Left lung (tissue), 10 donors: ENCODE measurements around the gene GRIK5. TPM values are rescaled to one million over a fixed set of nuclear protein-coding genes. Genes with fewer than 3 reads are reported as not detected.
"Not testable (repeated sequence)": the region's sequence is repeated elsewhere in the genome, so short reads cannot be mapped to it uniquely, and the experiment has no call there.

Experiments used
- ATAC-seq: fragments of 200-7000 bp; cut with Tn5 transposase; one replicate; pipeline ENCODE4 v1.9.1; 2020; ENCODE audit warnings: moderate library complexity
- DNase-seq, 4 donors: peaks; one replicate each; pipeline ENCODE4 v3.0.0-alpha.2; 2013 to 2020
- H3K27ac ChIP-seq, 2 donors: fragments of 200-600 bp; sonication (generic) in 1 of 2; one replicate each; pipeline versions ENCODE4 v1.5.0 to v1.8.0; 2020 to 2021
- H3K27me3 ChIP-seq, 2 donors: fragments of 200-600 bp; sonication (generic) in 1 of 2; one replicate each; pipeline versions ENCODE4 v1.5.0 to v1.8.0; 2020 to 2021
- H3K36me3 ChIP-seq, 2 donors: fragments of 200-600 bp; sonication (generic) in 1 of 2; one replicate each; pipeline versions ENCODE4 v1.5.0 to v1.8.0; 2020 to 2021
- H3K4me1 ChIP-seq, 2 donors: fragments of 200-600 bp; one replicate each; pipeline ENCODE4 v1.8.0; 2021
- H3K4me3 ChIP-seq, 2 donors: fragments of 200-600 bp; sonication (generic) in 1 of 2; one replicate each; pipeline versions ENCODE4 v1.5.0 to v1.8.0; 2020 to 2021; ENCODE audit warnings: mild to moderate bottlenecking in 1 of 2
- H3K9me3 ChIP-seq, 2 donors: fragments of 200-600 bp; sonication (generic) in 1 of 2; one replicate each; pipeline versions ENCODE4 v1.5.0 to v1.8.0; 2020 to 2021
- intact Hi-C, 2 donors: fragments of 100-400 bp; cut with DNase I; formaldehyde crosslinking; loops; one replicate each; pipeline versions ENCODE4 v1.11.2 to v1.14.2; 2022
- polyA plus RNA-seq, 6 donors: library from polyadenylated mRNA; unstranded; fragments of 120-200 nt; gene quantifications; one replicate each; pipeline ENCODE4 v1.2.1, GENCODE V29; 2013; ENCODE audit not compliant: insufficient read length in 6 of 6
- total RNA-seq, 2 donors: library from RNA; stranded (reverse); fragmentation: NEBNext Ultra II Directional; extraction: Animal tissue kit (Norgen Biotek cat#: 25700); gene quantifications; one replicate each; pipeline ENCODE4 v1.2.1, GENCODE V29; 2021
- TF ChIP-seq, protein P1 (sequence below), 2 donors: fragments of 200-600 bp; sonication (generic) in 1 of 2; IDR thresholded peaks; one replicate each; pipeline versions ENCODE4 v1.5.0 to v1.8.0; 2021; ENCODE audit warnings: antibody characterized with exemption in 2 of 2
- donor health status: DM: no; HTN: yes; CAD: no.
- donor health status: DM: no; HTN: no; CAD: no.

The GRIK5 gene
- total and polyA plus RNA-seq, 8 donors = 0.29 to 11.6 (median 4.6) TPM

DNA sequence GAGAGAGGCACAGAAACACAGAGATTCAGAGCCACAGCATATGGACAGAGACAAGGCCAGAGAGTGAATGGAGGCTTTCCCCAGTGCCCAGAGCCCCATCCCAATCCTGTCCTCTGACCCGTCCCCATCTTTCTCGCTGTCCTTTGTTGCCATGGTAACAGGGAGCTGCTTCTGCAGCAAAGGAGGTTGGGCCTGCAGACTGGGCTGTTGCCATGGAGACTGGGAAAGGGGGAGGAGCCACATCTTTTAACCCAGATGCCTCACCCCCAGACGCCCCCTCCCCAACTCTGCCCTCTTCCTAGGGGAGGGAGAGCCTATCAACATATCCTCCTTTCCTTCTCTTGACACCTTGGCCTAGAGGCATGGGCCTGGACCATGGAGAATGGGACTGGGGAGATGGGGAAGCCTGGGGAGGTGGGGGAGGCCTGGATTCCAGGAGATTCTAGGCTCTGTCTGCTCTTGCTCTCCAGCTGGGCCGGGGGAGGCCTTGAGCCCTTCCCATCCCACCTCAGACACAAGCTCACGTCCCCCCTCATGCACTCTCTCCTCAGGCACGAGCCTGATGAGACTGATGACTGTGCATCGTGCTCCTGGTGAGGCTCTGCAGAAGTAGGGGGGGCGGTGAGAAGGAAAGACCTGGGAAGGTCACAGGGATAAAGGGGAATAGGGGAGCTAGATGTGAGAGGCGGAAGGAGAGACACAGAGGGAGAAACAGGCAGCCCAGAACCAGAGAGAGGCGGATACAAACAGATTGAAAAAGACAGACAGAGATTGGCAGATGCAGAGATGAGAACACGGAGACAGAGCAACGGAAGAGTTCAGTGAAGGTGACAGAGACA, 73.8 kb downstream of the GRIK5 start:
- intact Hi-C loops = no loop called here
- TF ChIP-seq, protein P1, sequence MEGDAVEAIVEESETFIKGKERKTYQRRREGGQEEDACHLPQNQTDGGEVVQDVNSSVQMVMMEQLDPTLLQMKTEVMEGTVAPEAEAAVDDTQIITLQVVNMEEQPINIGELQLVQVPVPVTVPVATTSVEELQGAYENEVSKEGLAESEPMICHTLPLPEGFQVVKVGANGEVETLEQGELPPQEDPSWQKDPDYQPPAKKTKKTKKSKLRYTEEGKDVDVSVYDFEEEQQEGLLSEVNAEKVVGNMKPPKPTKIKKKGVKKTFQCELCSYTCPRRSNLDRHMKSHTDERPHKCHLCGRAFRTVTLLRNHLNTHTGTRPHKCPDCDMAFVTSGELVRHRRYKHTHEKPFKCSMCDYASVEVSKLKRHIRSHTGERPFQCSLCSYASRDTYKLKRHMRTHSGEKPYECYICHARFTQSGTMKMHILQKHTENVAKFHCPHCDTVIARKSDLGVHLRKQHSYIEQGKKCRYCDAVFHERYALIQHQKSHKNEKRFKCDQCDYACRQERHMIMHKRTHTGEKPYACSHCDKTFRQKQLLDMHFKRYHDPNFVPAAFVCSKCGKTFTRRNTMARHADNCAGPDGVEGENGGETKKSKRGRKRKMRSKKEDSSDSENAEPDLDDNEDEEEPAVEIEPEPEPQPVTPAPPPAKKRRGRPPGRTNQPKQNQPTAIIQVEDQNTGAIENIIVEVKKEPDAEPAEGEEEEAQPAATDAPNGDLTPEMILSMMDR (IDR thresholded peaks at IDR 0.05) = no peak
- peaks cover 0 to 13% of the 10 kb centered on the region in 2 donors for H3K4me1 ChIP-seq
- no peak overlapping the region for H3K4me3 ChIP-seq
- no peaks in the 10 kb centered on the region for H3K36me3 ChIP-seq
- DNase-seq (peak in 1 of 4 donors; percentile 30), ATAC-seq (no peak)
- peaks cover 44 to 100% of the 10 kb centered on the region in 2 donors for H3K27me3 ChIP-seq
- no peak overlapping the region for H3K27ac ChIP-seq
- H3K9me3 ChIP-seq = no peaks in the 10 kb centered on the region

GRCh38 chr19:41994994-41995958, 74.7 kb downstream of the GRIK5 start:
- H3K27ac ChIP-seq = no peak overlapping the region
- ATAC-seq (no peak), DNase-seq (peak in 1 of 4 donors; percentile 32)
- intact Hi-C loops = no loop called here
- no peak overlapping the region for H3K4me3 ChIP-seq
- no peaks in the 10 kb centered on the region for H3K9me3 ChIP-seq
- TF ChIP-seq, protein P1 (IDR thresholded peaks at IDR 0.05) = no peak
- peaks cover 44 to 100% of the 10 kb centered on the region in 2 donors for H3K27me3 ChIP-seq
- H3K36me3 ChIP-seq = no peaks in the 10 kb centered on the region
- peaks cover 0 to 13% of the 10 kb centered on the region in 2 donors for H3K4me1 ChIP-seq

GRCh38 chr19:41994521-41994971, 75.5 kb downstream of the GRIK5 start:
- peak overlapping the region in 1 of 2 donors; percentile 45 for H3K4me3 ChIP-seq
- TF ChIP-seq, protein P1 (IDR thresholded peaks at IDR 0.05) = no peak
- intact Hi-C loops = no loop called here
- no peak overlapping the region for H3K27ac ChIP-seq
- H3K9me3 ChIP-seq = no peaks in the 10 kb centered on the region
- ATAC-seq = no peak
- H3K27me3 ChIP-seq = peaks cover 40 to 99% of the 10 kb centered on the region in 2 donors
- DNase-seq = peak in 1 of 4 donors; percentile 6
- no peaks in the 10 kb centered on the region for H3K36me3 ChIP-seq
- H3K4me1 ChIP-seq = peaks cover 0 to 13% of the 10 kb centered on the region in 2 donors

DNA sequence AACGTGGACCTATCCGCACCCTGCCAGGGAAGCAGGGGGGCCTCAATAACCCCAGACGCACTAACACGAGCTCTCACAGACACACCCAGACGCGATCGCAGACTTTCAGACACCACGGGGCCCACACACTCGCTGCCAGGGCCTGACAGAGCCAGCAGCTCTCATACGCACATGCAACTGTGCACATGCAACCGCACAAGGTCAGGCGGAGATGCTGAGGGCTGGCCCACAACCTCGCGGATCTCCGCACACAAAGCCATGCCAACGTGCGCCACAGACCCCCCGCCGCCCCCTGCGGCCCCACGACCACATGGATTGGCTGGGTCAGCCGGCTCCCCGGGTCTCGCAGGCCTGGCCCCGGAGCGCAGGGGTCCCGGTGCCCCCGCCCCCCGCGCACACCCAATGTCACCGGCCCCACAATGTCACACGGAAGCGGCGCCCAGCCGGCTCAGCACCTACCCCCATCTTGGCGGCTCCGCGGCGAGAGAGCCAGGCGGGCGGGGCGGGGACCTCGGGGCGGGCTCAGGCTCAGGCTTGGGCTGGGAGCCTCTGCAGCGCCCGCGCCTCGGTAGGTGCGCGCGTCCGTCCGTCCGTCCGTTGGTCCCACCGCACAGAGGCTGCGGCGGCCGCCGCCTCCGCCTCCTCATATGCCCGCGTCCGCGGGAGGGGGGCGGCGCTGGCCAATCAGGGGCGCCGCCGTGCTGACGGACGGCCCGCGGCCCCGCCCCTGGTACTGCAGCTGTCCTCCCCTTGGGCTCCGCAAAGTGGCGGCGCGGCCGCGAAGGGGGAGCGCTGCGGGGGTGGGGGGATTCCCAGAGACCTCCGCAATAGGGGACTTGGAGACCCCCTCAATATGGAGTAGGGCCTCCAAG, 76.2 kb downstream of the GRIK5 start, which contains the start of gene ATP1A3:
Gene ATP1A3, minus strand, starts transcription at position 619 of the 872 bp plus-strand sequence. Its CDS starts 154 bp downstream, at position 465.
- TF ChIP-seq, protein P1 (IDR thresholded peaks at IDR 0.05) = no peak
- ATAC-seq = peak; percentile 87
- intact Hi-C loops = no loop called here
- no peak within 1 kb of the TSS for H3K27ac ChIP-seq
- H3K4me1 ChIP-seq = peaks cover 0 to 13% of the 10 kb centered on the region in 2 donors
- peak in 3 of 4 donors; percentile 21 to 87 (median 37) for DNase-seq
- no peaks in the 10 kb centered on the region for H3K9me3 ChIP-seq
- H3K27me3 ChIP-seq = peaks cover 34 to 92% of the 10 kb centered on the region in 2 donors
- H3K4me3 ChIP-seq = peak within 1 kb of the TSS; percentile 19 to 45
- no peaks in the 10 kb centered on the region for H3K36me3 ChIP-seq

DNA sequence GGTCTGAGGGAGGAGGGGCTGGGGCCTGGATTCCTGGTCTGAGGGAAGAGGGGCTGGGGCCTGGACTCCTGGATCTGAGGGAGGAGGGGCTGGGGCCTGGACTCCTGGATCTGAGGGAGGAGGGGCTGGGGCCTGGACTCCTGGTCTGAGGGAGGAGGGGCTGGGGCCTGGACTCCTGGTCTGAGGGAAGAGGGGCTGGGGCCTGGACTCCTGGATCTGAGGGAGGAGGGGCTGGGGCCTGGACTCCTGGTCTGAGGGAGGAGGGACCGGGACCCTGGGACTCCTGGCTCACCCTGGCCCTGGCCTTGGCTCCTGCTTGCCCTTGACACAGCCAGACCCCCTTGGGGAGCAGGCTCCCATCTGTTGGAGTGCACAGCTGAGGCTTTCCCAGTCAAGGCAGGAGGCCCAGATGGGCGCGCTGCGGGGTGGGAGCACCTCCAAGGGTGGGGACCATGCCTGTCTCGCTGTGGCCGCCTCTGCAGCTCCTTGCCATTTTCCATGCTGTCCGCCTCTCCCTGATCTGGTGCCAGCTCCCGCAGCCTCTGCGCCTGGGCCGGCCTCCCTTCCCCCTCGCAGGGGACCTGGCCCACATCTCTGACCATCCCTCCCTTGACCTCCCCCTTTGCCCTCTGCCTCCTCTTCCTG, 78.0 kb downstream of the GRIK5 start:
- DNase-seq = peak in 1 of 4 donors; percentile 52
- H3K36me3 ChIP-seq, H3K4me1 ChIP-seq, intact Hi-C loops, ATAC-seq, H3K4me3 ChIP-seq, H3K9me3 ChIP-seq, H3K27ac ChIP-seq: not testable (repeated sequence)
- H3K27me3 ChIP-seq = peaks cover 17 to 74% of the 10 kb centered on the region in 2 donors
